ENCODE measurements around the gene SPC25. TPM values are rescaled to one million over a fixed set of nuclear protein-coding genes. Genes with fewer than 3 reads are reported as not detected.

SPC25 gene
- total and polyA plus RNA-seq, 9 of the 15 experiments (the other 6 are each of a cell fraction or from before 2014, with no cell fraction given) = 44.8 to 100 (median 75.0) TPM

DNA sequence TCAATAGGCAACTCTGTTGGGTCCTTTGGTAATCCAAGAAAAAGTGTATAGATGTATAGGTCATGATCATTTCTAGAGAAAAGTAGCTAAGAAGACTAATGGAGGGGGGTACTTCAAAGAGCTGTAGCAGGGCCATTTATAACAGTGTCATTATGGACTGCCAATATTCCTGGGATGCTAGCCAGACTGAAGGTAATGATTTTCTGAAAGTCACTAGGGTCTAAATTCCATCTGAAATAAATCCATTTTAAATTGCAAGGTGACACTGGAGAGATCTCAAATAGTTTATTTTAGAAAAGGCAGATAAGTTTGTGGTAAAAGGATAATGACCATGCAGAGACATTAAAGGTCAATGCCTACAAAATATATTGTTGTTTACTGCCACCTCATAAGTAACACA lies 4.5 kb upstream of the SPC25 start (continued):
- TF ChIP-seq JUN (IDR thresholded peaks at IDR 0.05; ENCODE audit: borderline replicate concordance, low read depth, low read length) = no peak
- TF ChIP-seq JUN (CRISPR knock-in tag; IDR thresholded peaks at IDR 0.05; ENCODE audit: borderline replicate concordance) = no peak

DNA sequence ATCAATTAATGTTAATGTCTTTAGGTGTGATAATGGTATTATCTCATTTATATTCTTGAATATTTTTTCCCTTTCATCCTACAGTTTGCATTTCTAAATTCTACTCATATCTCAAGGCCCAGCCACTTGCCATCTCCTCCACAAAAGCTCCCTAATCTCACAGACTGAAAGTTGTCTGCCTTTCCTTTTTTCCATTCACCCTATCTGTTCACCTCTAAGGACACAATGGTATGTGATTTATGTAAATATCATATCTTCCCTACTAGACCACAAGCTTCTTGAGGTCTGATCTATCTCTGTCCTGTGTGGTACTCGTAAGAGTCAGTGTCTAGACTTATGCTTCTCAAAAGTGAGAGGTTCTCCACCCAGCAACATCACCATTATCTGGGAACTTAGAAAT lies 3.9 kb upstream of the SPC25 start:
- ChIA-PET CTCF (ENCODE audit: low intra/inter-chr PET ratio) (no interaction called here), POLR2A (interaction anchor here (1.0 kb wide), 1 partner anchor 11 kb away, joined by 4 read pairs; no protein-coding TSS in a partner anchor)
- Histone ChIP-seq H3K4me3 (no peak overlapping the region), H3K4me1 (replicated peaks in 1 of 2; ENCODE audit: control insufficient read depth in 2 of 2, insufficient read depth in 2 of 2, low read length in 2 of 2) (peaks cover 0 to 9% of the 10 kb centered on the region in 2 experiments; a peak in 2 of 5 replicates), H3K9ac (ENCODE audit: insufficient read depth in 1 of 2, low read depth in 2 of 2, low read length in 2 of 2) (no peak overlapping the region), H3K4me2 (ENCODE audit: insufficient read depth, low read length) (no peak overlapping the region), H2AFZ (ENCODE audit: low read depth, low read length) (no peak overlapping the region), H3K27me3 (ENCODE audit: control insufficient read depth in 2 of 2, insufficient read depth in 2 of 2, low read length in 2 of 2) (no peaks in the 10 kb centered on the region), H3K36me3 (ENCODE audit: control insufficient read depth, insufficient read depth, low read length) (no peaks in the 10 kb centered on the region), H3K27ac (ENCODE audit: extremely low read depth, low read depth, low read length) (no peak overlapping the region), H3K79me2 (ENCODE audit: control insufficient read depth, insufficient read depth, low read length) (peaks cover 12% of the 10 kb centered on the region), H3K9me1 (ENCODE audit: control insufficient read depth, insufficient read depth, low read length) (no peaks in the 10 kb centered on the region), H3K9me3 (replicated peaks; ENCODE audit: control insufficient read depth, insufficient read depth, low read depth, low read length) (no peaks in the 10 kb centered on the region), H4K20me1 (replicated peaks; ENCODE audit: control insufficient read depth, insufficient read depth, low read length) (no peaks in the 10 kb centered on the region)
- DNase-seq (ENCODE audit: extremely low read depth in 1 of 4, low spot score in 3 of 4) (peak in 1 of 4 experiments; percentile 24), FAIRE-seq (no peak), ATAC-seq (no peak)
- no TSS peak for BruUV-seq (replicated peaks)
- in situ Hi-C loops (cut with MboI) (no loop called here), intact Hi-C loops (cut with micrococcal nuclease) (no loop called here)
- no peak for TF ChIP-seq SRF (CRISPR knock-in tag; IDR thresholded peaks at IDR 0.05)
- no peak for TF ChIP-seq DIDO1 (tag; IDR thresholded peaks at IDR 0.05; ENCODE audit: low read depth)
- peak in 1 of 2 experiments; percentile 87; a peak in 2 of 4 replicates for TF ChIP-seq RCOR1 (IDR thresholded peaks at IDR 0.05; ENCODE audit: borderline replicate concordance in 1 of 2, low read depth in 2 of 2, low read length in 2 of 2)
- no peak for TF ChIP-seq MTA2 (IDR thresholded peaks at IDR 0.05; ENCODE audit: low read depth)
- TF ChIP-seq ARID1B (IDR thresholded peaks at IDR 0.05) = peak; percentile 32; the same call in 1 of the 2 replicates
- peak; percentile 85 to 88 for TF ChIP-seq KDM1A (IDR thresholded peaks at IDR 0.05)
- no peak for TF ChIP-seq HDGF (IDR thresholded peaks at IDR 0.05)
- peak in 1 of 2 experiments; percentile 32; a peak in 1 of 4 replicates for TF ChIP-seq HDAC1 (IDR thresholded peaks at IDR 0.05)
- no peak for TF ChIP-seq ZNF431 (CRISPR knock-in tag; IDR thresholded peaks at IDR 0.05)
- peak; percentile 64 for TF ChIP-seq HDAC2 (IDR thresholded peaks at IDR 0.05)
- 0 out of 4 replicates have a peak, but pooled peaks of 1 of the 2 experiments have one; percentile 13 for TF ChIP-seq FOXA3 (CRISPR knock-in tag; conservative IDR thresholded peaks at IDR 0.05 in 1 of 2, IDR thresholded peaks at IDR 0.05 in 1 of 2)
- TF ChIP-seq MEIS2 (IDR thresholded peaks at IDR 0.05; ENCODE audit: partially characterized antibody) = peak; percentile 27
- peak; percentile 51; the same call in 1 of the 2 replicates for TF ChIP-seq SOX6 (IDR thresholded peaks at IDR 0.05)
- TF ChIP-seq KDM5B (IDR thresholded peaks at IDR 0.05; ENCODE audit: insufficient replicate concordance, low read depth, low read length) = no peak
- no peak for TF ChIP-seq TCF7 (IDR thresholded peaks at IDR 0.05; ENCODE audit: borderline replicate concordance)
- TF ChIP-seq ZNF316 (IDR thresholded peaks at IDR 0.05) = no peak
- TF ChIP-seq TCF3 (CRISPR knock-in tag; IDR thresholded peaks at IDR 0.05) = peak; percentile 32; the same call in 1 of the 2 replicates
- TF ChIP-seq TAL1 (IDR thresholded peaks at IDR 0.05) = peak; percentile 28; the same call in 1 of the 2 replicates
- TF ChIP-seq CBFA2T3 (IDR thresholded peaks at IDR 0.05) = peak; percentile 72
- TF ChIP-seq POLR2B (IDR thresholded peaks at IDR 0.05; ENCODE audit: low read depth, partially characterized antibody) = no peak
- TF ChIP-seq ZNF217 (CRISPR knock-in tag; IDR thresholded peaks at IDR 0.05) = no peak
- TF ChIP-seq TRIM24 (IDR thresholded peaks at IDR 0.05) = no peak
- TF ChIP-seq NCOR1 (IDR thresholded peaks at IDR 0.05) = peak; percentile 37
- WGBS (ENCODE audit: insufficient coverage, low coverage, missing lambda C conversion rate) = 7% methylated on average over 1 of the region's 1 CpG

All from K562 (cell line).